MM.1S (cell line): ENCODE data around the gene EMID1.

Experiments used
- EZH2 ChIP-seq: fragments of 300-600 bp; sonication (generic); optimal IDR thresholded peaks from 2 replicates; pipeline ENCODE3; 2017; ENCODE audit warnings: low read depth, mild to moderate bottlenecking, antibody characterized with exemption, low read length, mixed read lengths
- TF ChIP-seq, protein P1 (sequence below): fragments of 300-600 bp; sonication (generic); IDR thresholded peaks from 2 replicates; pipeline ENCODE4 v1.5.1; 2016; ENCODE audit warnings: antibody characterized with exemption, low read length, mixed read lengths

DNA sequence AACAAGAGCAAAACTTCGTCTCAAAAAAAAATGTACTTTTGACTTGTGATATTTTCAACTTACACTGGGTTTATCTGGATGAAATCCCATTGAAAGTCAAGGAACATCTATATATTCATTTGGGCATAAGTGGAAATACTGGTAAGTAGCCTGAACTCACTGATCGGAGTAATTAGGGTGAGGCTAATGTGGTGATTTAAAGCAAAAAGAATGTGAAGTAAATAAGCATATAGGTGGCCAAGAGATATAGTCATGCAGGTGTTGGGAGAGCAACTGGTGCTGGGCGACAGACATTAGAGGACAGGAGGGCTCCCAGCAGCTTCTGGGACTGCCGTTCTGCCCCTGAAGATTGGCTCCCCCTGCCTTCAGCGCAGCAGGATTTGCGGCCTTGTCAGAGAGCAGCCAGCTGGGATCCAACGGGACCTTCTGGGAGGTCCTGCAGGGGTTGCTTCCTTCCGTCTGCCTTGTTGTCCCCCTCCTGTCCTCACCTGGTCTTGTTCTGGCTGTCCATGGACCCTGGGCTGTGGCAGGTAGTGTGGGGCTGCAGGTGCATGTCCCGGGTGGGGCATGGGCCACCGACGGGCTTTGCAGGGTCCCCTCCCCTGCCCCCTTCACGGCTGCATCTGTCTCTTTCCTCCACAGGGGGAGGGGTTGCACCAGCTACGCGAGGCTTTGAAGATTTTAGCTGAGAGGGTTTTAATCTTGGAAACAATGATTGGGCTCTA lies 48.0 kb downstream of the EMID1 start:
- no peak for TF ChIP-seq EZH2
- TF ChIP-seq, protein P1, sequence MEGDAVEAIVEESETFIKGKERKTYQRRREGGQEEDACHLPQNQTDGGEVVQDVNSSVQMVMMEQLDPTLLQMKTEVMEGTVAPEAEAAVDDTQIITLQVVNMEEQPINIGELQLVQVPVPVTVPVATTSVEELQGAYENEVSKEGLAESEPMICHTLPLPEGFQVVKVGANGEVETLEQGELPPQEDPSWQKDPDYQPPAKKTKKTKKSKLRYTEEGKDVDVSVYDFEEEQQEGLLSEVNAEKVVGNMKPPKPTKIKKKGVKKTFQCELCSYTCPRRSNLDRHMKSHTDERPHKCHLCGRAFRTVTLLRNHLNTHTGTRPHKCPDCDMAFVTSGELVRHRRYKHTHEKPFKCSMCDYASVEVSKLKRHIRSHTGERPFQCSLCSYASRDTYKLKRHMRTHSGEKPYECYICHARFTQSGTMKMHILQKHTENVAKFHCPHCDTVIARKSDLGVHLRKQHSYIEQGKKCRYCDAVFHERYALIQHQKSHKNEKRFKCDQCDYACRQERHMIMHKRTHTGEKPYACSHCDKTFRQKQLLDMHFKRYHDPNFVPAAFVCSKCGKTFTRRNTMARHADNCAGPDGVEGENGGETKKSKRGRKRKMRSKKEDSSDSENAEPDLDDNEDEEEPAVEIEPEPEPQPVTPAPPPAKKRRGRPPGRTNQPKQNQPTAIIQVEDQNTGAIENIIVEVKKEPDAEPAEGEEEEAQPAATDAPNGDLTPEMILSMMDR, result no peak
